Ramos (cell line): ENCODE measurements around the gene ATP10B.

Source experiments
- in situ Hi-C: fragments of 300-500 bp; cut with MboI; formaldehyde crosslinking; loops from one replicate; pipeline ENCODE4 v1.14.3; 2022; ENCODE audit warnings: low sequenced_read_pairs; ENCODE audit not compliant: unreplicated experiment

Gene ATP10B

GRCh38 chr5:160601046-160601445 is 251.0 kb downstream of the ATP10B start:
- in situ Hi-C loops: no loop called here

DNA sequence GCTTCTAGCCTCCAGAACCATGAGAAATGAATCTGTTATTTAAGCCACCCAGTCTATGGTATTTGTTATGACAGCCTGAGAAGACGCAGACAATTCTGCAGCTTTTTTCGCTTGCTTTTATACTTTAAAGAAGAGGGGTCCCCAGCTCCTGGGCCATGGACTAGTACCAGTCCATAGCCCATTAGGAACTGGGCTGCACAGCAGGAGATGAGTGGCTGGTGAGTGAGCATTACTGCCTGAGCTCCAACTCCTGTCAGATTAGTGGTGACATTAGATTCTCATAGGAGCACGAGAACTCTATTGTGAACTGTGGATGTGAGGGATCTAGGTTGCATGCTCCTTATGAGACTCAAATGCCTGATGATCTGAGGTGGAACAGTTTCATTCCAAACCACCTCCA is 278.7 kb downstream of the ATP10B start:
- in situ Hi-C loops: no loop called here

GRCh38 chr5:160567031-160567705 is 284.8 kb downstream of the ATP10B start:
- in situ Hi-C loops: no loop called here

GRCh38 chr5:160565376-160565775 is 286.6 kb downstream of the ATP10B start:
- in situ Hi-C loops: no loop called here

- in situ Hi-C loops: no loop called here
Measured at GRCh38 chr5:160556846-160557245, 295.2 kb downstream of the ATP10B start.

GRCh38 chr5:160555971-160556631 is 295.9 kb downstream of the ATP10B start:
- in situ Hi-C loops: no loop called here

DNA sequence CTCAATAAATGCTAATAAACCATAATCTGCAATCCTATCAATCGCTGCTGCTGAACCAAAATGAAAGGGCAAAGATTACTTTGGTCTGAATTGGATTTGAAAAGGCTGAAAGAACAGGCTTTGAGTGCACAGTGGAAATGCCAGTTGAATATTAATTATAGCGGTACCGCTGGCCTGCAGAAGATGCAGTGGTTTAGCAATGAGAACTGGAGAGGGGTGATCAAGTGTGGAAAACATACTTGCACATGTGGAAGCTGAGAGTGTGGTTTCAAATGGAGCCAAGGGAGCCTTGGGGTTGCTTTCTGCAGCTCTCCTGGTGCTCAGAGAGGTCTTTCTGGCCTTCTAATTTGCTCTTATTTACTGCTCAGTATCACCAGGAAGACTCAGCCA is 296.4 kb downstream of the ATP10B start:
- in situ Hi-C loops: no loop called here

DNA sequence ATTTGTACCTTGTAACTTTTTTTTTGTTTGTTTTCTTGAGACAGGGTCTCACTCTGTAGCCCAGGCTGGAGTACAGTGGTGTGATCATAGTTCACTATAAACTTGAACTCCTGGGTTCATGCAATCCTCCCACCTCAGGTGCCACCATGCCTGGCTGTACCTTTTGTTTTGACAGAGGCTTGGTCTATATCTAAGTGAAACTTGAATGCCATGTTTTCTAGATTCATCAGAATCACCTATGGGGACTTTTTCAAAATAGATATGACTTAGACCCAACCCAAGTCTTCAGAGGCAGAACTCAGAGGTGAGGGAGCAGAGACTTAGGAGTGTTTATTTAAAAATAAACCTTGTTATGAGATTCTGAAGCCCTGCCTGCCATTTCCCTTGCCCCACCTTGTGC is 301.9 kb downstream of the ATP10B start:
- in situ Hi-C loops: no loop called here

- in situ Hi-C loops: no loop called here
Measured at GRCh38 chr5:160548949-160549645, 302.9 kb downstream of the ATP10B start.

DNA sequence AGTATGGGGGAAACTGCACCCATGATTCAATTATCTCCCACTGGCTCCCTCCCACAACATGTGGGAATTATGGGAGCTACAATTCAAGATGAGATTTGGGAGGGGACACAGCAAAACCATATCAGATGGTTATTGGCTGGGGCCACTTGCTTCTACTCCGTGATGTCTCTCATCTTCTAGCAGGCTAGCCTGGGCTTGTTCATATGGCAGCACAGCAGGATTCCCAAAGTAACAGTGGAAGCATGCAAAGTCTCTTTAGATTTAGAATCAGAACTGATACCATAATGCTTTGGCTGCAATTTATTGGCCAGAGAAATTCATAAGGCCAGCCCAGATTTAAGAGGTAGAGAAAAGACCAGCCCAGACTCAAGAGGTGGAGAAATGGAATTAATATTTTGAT is 304.1 kb downstream of the ATP10B start:
- in situ Hi-C loops: no loop called here

GRCh38 chr5:160547061-160547460 is 304.9 kb downstream of the ATP10B start:
- in situ Hi-C loops: no loop called here

DNA sequence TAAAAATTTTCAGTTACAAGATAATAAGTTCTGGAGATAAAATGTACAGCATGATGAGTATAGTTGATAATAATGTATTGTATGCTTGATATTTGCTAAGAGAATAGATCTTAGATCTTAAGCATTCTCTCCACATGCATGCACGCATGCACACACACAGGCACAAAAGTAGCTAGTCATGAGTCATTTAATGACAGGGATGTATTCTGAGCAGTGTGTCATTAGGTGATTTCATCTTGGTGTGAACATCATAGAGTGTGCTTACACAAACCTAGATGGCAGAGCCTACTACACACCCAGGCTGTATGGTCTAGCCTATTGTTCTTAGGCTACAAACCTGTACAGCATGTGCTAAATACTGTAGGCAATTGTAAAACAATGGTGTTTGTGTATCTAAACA is 306.2 kb downstream of the ATP10B start:
- in situ Hi-C loops: no loop called here

DNA sequence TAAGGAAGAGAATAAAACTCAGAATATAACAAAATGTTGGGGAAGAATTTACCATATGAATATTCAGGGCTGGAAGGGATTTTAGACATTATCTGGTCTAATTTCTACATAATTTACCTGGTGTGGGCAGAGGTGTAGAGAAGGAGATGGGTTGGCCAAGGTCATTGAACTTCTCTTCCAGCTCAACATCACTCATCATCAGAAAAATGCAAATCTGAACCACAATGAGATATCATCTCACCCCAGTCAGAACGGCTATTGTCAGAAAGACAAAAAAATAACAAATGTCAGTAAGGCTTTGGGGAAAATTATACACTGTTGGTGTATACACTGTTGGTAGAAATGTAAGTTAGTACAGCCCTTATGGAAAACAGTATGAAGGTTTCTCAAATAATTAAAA is 308.6 kb downstream of the ATP10B start:
- in situ Hi-C loops: no loop called here

DNA sequence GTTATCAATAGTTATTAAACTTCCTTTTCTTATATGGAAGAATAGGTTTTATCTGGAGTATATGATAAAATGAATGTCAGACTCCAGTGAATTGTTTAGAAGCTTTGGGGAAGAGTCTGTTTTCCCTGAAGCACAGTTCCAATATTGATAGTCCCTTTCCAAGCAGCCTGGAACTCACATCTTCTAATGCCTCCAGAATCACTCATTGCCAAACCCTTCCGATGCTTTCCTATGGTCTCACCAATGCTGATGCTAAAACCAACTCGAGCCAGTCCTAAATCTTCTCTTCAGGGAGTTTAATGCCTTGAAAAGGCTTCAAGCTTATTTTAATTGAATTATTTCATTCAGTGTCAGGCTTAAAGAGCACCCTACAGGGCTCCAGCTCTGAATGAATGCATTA is 309.2 kb downstream of the ATP10B start:
- in situ Hi-C loops: no loop called here

DNA sequence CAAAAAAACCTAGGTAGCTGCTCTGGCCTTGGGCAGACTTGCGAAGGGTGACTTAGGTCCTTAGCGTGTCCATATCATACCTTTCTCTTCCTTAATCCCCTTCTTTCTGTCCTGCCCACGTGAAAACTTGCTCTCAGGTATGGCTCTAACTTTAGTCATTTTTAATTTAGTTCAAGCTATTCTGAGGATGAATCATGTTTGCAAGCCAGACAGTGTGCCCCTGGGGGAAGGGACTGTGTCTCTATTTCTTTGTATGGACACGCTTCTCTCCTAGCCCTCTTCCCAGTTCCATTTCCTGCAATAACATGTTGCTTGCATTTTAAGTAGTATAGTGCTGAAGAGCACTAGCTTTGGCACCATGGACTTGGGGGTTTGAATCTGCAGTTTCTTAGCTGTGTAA is 309.7 kb downstream of the ATP10B start:
- in situ Hi-C loops: no loop called here

DNA sequence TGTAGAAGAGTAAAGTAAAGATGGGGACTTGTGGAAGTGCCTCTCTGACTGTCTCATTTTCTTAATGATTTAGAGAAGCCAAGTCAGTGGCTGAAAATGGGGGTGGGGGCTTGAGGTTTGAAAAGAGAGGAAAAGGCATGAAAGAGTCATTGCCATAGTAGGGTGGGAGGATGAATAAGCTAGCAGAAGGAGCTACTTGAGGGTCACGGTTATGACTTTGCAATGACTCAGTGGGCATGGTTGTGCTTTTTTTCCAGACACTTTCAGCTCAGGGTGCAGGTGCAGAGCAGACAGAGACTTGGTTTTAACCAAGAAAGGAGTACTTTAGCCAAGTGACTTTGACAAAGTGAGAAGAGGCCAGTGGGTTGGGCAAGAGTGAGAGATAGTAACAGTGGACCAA is 312.6 kb downstream of the ATP10B start:
- in situ Hi-C loops: no loop called here

- in situ Hi-C loops: no loop called here
Measured at GRCh38 chr5:160537940-160538339, 314.1 kb downstream of the ATP10B start.

DNA sequence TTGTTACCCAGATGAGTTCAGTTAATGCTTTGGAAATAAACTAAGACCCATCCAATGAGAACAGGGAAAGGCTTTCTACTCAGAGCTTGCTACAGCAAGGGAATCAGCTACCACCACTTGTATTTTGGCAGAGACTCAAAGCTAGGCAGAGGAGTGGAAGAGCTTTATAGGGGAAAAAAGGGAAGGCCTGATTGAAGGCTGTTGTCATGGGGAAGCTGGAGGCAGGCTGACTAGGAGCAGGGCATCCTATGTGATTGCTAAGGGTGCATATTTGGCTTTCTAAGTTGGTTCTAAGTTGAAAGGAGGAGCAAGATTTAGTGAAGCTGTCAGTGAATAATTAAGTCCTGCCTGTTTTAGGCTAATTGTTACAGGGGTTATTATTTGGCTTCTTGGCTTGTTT is 314.9 kb downstream of the ATP10B start:
- in situ Hi-C loops: no loop called here

GRCh38 chr5:160534914-160535313 is 317.1 kb downstream of the ATP10B start:
- in situ Hi-C loops: no loop called here

DNA sequence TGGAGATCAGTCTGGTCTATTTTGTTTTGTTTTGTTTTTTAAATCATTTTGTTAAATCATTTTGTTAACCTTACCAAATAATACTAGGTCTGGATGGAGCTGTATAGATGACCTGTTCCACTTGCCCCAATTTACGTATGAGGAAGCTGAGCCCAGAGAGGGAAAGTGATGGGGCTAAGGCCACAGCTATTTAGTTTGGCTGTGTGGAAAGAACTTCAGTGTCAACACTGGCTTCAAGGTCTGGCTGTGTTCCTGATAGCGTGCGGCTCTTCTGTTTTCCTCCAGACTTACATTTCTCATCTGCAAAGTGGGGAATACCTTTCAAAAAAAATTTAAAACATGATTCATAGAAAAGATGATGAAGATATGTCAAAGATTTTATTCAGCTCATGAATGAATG is 317.9 kb downstream of the ATP10B start:
- in situ Hi-C loops: no loop called here

DNA sequence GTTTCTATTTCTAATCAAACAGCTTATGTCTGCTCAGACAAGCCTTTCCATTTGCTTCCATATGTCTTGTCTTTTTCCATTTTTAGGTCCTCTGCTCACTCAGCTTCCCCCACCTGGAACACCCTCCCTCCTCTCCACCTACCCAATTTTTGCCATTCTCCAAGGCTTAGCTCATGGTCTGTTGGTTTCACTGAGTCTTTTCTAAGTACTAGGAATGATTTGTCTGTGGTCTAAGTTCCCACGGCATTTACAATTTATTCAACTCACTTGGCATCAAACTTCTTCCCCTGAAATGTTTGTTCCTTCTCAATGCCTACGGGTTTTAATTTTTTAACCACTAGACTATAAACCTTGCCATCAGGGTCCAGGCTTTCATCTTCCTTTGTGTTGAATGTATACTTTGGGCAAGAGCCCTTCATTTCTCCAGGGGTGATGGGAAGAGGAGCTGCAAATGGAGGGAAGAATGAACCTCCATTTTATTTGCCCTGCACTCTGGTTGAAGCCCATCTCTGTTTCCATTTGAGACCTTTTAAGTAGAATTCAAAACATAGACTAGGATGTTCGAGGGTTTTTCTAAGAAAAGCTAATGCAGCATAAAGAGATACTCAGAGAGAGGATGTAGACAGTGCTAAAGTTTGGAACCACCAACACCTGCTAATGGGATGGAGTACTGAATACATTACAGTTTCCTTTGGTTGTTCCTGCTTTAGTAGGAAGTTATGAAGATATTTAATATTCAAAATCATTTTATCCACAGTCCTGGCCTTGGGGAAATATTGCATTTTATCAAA is 326.3 kb downstream of the ATP10B start:
- in situ Hi-C loops: no loop called here
